HG02870 (cell line): ENCODE data around the gene BTG1.

Experiments used
- ATAC-seq: cut with Tn5 transposase; IDR thresholded peaks from one replicate; pipeline ENCODE4 v1.9.1; 2021; ENCODE audit warnings: mild to moderate bottlenecking, moderate library complexity; ENCODE audit not compliant: unreplicated experiment

BTG1 gene

GRCh38 chr12:92134638-92135274 lies 10.9 kb downstream of the BTG1 start:
- ATAC-seq: peak; percentile 33

- peak; percentile 36 for ATAC-seq
These were observed 11.6 kb downstream of the BTG1 start for GRCh38 chr12:92133795-92134637.

DNA sequence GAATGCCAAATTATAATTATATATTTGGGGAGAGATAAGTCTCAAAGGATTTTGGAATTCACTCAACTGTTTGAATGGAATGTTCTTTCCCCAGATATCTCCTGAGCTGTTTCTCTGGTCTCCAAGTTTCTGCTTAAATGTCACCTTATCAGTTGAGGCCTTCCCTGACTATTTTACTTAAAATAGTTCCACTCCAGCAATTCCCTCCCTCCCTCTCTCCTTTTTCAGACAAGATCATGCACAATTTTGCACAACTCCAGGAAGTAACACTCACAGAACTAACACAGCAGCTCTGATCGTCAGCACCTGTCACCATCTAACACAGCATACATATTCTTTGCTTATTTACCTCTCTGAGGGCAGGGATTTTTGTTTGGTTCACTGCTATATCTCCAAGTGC lies 12.5 kb downstream of the BTG1 start:
- no peak for ATAC-seq

DNA sequence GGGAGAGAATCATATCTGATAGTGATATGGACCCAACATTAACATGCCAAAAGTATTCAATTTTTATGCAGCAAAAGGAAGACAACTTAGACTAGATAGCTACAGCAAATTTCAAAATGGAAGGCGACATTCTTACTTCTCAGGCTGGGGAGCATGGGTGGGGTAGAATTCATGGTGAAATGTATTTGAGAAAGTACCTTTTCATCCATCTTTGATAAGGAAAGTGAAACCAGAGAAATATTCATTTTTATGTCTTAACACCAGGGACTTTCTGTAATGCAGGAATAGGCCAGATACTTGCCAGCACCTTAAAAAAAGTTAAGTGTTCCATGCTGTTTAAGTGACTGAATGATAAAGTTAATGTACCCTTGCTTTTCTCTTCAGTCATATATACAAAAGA lies 13.4 kb downstream of the BTG1 start:
- ATAC-seq: no peak

GRCh38 chr12:92130999-92131398 lies 14.6 kb downstream of the BTG1 start:
- ATAC-seq: no peak

DNA sequence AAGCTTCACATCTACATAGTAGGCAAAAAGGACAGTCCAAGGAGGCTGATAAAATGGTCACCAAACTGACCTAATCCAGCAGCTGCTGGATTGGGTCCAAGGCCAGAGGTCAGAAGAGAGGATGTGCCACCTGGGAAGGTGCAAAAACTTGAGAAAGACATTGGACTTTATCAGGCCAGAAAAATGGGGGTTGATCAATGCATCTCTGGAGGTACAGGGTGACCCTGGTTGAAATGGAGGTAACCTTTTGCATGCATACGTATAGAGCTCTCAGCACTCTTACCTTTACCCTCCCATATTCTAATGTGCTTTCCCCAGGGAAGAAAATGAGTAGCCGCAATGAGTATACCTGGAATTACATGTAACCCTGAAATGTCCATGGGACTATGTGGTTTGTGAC lies 16.0 kb downstream of the BTG1 start:
- ATAC-seq: no peak

DNA sequence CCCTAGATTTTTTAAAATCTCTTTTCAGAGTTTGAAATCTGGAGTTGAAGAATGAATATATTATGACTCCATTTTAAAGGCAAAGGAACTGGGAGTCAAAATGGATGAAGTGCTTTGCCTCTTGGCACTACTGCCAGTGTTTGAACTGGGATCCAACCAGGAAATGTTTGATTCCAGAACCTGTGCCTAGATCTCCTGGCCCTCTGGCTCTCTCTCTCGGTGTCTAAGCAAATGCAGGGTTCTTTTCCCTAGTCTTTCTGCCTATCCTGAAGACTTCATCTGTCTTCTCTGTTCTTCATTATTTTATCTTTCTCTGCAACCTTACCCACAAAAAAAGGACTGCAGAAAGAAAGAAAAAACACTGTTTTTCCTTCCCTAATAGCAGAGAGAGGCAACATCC lies 17.0 kb downstream of the BTG1 start:
- ATAC-seq: no peak

GRCh38 chr12:92124689-92125029 lies 21.0 kb downstream of the BTG1 start:
- no peak for ATAC-seq

DNA sequence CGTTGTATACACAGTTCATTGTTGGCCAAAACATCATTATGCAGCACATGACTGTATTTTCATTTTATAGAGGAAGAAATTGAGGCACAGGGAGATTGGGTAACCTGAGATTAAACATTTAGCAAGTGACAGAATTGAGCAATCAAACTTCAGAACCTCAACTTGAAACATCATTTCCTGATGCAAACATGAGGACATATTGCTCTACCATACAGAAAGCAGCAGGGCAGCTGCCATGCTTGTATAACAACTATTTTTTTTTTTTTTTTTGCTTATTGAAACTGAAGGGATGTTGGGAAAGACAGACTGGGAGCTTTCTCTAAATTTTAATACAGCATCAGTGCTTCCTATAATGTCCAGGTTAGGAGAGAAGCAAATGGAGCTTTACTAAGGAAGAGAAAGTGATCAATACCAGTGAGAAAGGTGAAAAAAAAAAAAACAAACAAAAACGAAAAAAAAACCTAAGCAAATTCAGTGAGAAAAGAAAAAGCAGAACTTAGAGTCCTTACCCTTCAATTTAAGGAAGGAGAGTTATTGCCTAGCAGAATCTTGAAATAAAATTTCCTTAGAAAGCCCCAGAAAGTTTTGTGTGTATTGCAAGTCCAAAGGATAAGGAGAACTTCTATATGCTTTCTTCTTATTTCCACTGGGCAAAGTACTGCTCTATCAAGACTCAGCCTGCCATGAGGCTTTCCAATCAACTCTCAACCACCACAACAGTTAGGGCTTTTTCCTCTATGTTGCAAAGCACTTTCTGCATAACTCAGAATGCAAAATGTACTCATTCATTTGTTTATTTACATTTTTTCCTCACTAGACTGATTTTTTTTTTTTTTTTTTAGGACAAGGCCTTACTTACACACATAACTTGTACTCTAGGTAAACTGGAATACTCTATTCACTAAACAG lies 21.6 kb downstream of the BTG1 start:
- ATAC-seq: no peak

- ATAC-seq: no peak
These were observed 22.5 kb downstream of the BTG1 start for GRCh38 chr12:92122941-92123779.

- ATAC-seq: no peak
These were observed 23.8 kb downstream of the BTG1 start for GRCh38 chr12:92121826-92122225.

GRCh38 chr12:92118826-92119536 lies 26.7 kb downstream of the BTG1 start:
- ATAC-seq: no peak

DNA sequence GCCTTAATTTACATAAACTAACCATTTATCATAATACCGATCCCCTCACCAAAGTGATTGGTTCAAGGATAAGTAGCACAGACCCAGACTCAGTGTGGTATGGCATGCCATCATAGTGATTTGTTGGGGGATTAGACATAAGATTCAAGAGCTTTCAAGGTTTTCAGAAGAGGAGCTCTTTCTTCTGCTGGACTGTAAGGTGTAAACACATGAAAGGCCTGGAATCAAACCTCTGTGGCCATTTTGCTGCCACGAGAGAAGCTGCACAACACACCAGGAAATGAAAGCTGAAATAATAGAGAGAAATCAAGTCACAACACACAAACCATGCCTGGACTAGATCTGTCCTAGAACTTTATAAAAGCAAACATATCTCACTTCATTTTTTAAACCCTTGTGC lies 30.8 kb downstream of the BTG1 start:
- ATAC-seq: no peak

GRCh38 chr12:92111256-92111655 lies 34.4 kb downstream of the BTG1 start:
- ATAC-seq: no peak

DNA sequence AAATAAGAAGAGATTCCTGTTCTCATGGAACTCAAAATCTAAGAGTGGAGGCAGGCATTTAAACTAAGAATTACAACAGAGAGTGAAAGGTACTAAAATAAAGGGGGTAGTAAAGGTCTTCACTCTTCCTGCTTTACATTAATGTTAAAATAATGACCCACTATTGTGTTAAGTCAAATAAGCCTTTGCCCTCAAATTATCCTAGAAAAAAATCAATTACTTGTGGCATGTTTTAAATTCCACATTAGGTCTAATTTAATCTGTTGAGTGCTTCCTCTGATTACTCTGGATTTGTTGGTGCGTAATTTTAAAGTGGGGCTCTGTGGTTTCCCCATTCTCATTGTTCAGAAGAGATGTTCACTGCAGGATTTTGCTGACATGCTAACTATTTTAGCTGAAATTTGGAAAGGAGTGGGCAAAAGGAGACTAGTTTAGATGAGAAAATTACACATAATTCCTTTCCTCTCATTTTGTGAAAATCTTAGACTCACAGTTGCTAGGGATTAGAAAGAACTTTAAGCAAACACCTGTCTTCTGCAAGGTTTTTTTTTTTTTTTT lies 35.5 kb downstream of the BTG1 start:
- ATAC-seq: no peak

DNA sequence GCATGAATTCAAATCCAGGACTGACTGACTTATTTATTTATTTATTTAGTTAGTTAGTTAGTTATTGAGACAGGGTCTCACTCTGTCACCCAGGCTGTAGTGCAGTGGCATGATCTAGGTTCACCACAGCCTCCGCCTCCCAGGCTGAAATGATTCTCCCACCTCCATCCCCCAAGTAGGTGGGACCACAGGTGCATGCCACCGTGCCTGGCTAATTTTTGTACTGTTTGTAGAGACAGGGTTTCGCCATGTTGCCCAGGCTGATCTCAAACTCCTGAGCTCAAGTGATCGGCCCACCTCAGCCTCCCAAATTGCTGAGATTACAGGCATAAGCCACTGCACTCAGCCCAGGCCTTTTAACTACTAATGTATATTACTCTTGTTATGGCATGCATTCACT lies 36.0 kb downstream of the BTG1 start:
- no peak for ATAC-seq

GRCh38 chr12:92108651-92109050 lies 37.0 kb downstream of the BTG1 start:
- no peak for ATAC-seq

DNA sequence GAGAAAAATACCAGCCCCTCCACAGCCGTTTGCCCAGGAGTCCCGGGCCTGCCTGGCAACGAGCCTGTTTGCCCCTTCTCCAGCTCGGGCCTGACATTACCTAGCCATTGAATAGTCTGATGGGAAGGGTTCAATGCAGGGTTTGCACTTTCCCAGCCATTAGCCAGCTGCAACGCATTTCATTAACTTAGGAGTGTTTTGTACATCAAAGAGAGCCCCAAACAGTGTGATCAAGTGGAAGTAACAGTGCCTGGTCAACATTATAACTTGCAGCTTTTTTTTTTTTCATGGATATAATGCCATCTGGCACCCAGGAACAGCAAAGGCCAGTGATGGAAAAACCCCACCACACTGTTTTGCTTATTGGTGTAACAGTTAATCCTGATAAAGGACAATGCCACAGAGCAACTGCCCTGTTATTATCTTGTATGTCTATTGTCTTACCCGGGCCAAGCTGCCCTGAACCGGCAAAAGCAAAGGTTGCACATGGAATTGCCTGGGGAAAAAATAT lies 38.0 kb downstream of the BTG1 start:
- no peak for ATAC-seq

GRCh38 chr12:92107094-92107493 lies 38.6 kb downstream of the BTG1 start:
- ATAC-seq: no peak

- no peak for ATAC-seq
These were observed 40.0 kb downstream of the BTG1 start for GRCh38 chr12:92105676-92106075.
